DND-41 (cell line): Measurements from ENCODE around the gene ZNF608.

Experiments used
- EZH2 ChIP-seq: IDR thresholded peaks from 3 replicates; pipeline ENCODE4 v1.6.1; 2012; ENCODE audit warnings: borderline replicate concordance, low read depth, mild to moderate bottlenecking, moderate library complexity, low read length, inconsistent platforms; ENCODE audit not compliant: severe bottlenecking
- TF ChIP-seq, protein P1 (sequence below): IDR thresholded peaks from 2 replicates; pipeline ENCODE4 v1.5.1; 2012; ENCODE audit warnings: borderline replicate concordance, low read length, moderate library complexity, mild to moderate bottlenecking; ENCODE audit not compliant: poor library complexity, severe bottlenecking; ENCODE audit errors: extremely low read depth

- TF ChIP-seq, protein P1, sequence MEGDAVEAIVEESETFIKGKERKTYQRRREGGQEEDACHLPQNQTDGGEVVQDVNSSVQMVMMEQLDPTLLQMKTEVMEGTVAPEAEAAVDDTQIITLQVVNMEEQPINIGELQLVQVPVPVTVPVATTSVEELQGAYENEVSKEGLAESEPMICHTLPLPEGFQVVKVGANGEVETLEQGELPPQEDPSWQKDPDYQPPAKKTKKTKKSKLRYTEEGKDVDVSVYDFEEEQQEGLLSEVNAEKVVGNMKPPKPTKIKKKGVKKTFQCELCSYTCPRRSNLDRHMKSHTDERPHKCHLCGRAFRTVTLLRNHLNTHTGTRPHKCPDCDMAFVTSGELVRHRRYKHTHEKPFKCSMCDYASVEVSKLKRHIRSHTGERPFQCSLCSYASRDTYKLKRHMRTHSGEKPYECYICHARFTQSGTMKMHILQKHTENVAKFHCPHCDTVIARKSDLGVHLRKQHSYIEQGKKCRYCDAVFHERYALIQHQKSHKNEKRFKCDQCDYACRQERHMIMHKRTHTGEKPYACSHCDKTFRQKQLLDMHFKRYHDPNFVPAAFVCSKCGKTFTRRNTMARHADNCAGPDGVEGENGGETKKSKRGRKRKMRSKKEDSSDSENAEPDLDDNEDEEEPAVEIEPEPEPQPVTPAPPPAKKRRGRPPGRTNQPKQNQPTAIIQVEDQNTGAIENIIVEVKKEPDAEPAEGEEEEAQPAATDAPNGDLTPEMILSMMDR: no peak
- no peak for TF ChIP-seq EZH2
Measured at GRCh38 chr5:124740991-124741583, 5.4 kb downstream of the ZNF608 start.
